ENCODE results near the gene P2RX1.

GRCh38 chr17:3951003-3951402, 34.7 kb upstream of the P2RX1 start:
- TF ChIP-seq, protein P1, sequence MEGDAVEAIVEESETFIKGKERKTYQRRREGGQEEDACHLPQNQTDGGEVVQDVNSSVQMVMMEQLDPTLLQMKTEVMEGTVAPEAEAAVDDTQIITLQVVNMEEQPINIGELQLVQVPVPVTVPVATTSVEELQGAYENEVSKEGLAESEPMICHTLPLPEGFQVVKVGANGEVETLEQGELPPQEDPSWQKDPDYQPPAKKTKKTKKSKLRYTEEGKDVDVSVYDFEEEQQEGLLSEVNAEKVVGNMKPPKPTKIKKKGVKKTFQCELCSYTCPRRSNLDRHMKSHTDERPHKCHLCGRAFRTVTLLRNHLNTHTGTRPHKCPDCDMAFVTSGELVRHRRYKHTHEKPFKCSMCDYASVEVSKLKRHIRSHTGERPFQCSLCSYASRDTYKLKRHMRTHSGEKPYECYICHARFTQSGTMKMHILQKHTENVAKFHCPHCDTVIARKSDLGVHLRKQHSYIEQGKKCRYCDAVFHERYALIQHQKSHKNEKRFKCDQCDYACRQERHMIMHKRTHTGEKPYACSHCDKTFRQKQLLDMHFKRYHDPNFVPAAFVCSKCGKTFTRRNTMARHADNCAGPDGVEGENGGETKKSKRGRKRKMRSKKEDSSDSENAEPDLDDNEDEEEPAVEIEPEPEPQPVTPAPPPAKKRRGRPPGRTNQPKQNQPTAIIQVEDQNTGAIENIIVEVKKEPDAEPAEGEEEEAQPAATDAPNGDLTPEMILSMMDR (IDR thresholded peaks at IDR 0.05; ENCODE audit: low read depth, low read length): no peak
- TF ChIP-seq, protein P2, sequence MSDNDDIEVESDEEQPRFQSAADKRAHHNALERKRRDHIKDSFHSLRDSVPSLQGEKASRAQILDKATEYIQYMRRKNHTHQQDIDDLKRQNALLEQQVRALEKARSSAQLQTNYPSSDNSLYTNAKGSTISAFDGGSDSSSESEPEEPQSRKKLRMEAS (IDR thresholded peaks at IDR 0.05; ENCODE audit: low read depth, low read length): no peak
